ENCODE data around the gene MED13L. TPM values are rescaled to one million over a fixed set of nuclear protein-coding genes. Genes with fewer than 3 reads are reported as not detected.

Gene MED13L
- total and polyA plus RNA-seq, 2 donors (not counting 3 experiments of a cell fraction or from before 2014, with no cell fraction given) = 27.4 to 93.6 TPM

- DNase-seq (ENCODE audit: low read depth, low spot score) (no peak), FAIRE-seq (no peak)
- TF ChIP-seq JUN (IDR thresholded peaks at IDR 0.05; ENCODE audit: borderline replicate concordance, insufficient read depth, insufficient read length, low read depth) (no peak), POLR2A (IDR thresholded peaks at IDR 0.05; ENCODE audit: low read depth, low read length) (no peak), CTCF (IDR thresholded peaks at IDR 0.05; ENCODE audit: extremely low read depth in 1 of 2, insufficient read depth in 1 of 2, low read depth in 1 of 2, low read length in 2 of 2) (no peak), MYC (IDR thresholded peaks at IDR 0.05; ENCODE audit: low read depth, low read length) (no peak), FOS (IDR thresholded peaks at IDR 0.05; ENCODE audit: borderline replicate concordance, insufficient read depth, low read length) (no peak), GATA2 (IDR thresholded peaks at IDR 0.05; ENCODE audit: insufficient read depth, insufficient read length, low read depth, low read length) (no peak)
- no peak overlapping the region for H2AFZ ChIP-seq (ENCODE audit: low read depth, low read length)
- no peak overlapping the region for H3K4me3 ChIP-seq (replicated peaks in 1 of 3; ENCODE audit: insufficient read depth in 1 of 3, low read depth in 1 of 3, low read length in 3 of 3)
- ChIA-PET CTCF (interaction anchor here (0.5 to 1.9 kb wide), 2 partner anchors 10 to 121 kb away, joined by 4 to 6 read pairs; no protein-coding TSS in a partner anchor), POLR2A (no interaction called here)
- H3K36me3 ChIP-seq (ENCODE audit: control insufficient read depth in 2 of 2, extremely low read depth in 1 of 2, insufficient read depth in 2 of 2, low read length in 2 of 2) = no peaks in the 10 kb centered on the region
- no peaks in the 10 kb centered on the region for H3K79me2 ChIP-seq (ENCODE audit: control insufficient read depth, insufficient read depth, low read length)
- intact Hi-C loops (cut with micrococcal nuclease) = no loop called here
- no peaks in the 10 kb centered on the region for H3K9me1 ChIP-seq (replicated peaks; ENCODE audit: control insufficient read depth, extremely low read depth, insufficient read depth, low read length)
- dilution Hi-C loops (cut with MboI; ENCODE audit: extremely low pct_ligation_motif_present, low sequenced_read_pairs) = no loop called here
- no peak overlapping the region for H3K9ac ChIP-seq (replicated peaks; ENCODE audit: extremely low read depth, insufficient read depth, low read length)
- BruUV-seq (replicated peaks) = no TSS peak
- no peaks in the 10 kb centered on the region for H3K9me3 ChIP-seq (replicated peaks; ENCODE audit: control insufficient read depth, insufficient read depth, low read length)
- peaks cover 4% of the 10 kb centered on the region in 2 experiments for H3K27me3 ChIP-seq (ENCODE audit: control insufficient read depth in 2 of 2, insufficient read depth in 2 of 2, low read length in 2 of 2)
- no peak overlapping the region for H3K4me2 ChIP-seq (ENCODE audit: insufficient read depth, low read length)
- H3K27ac ChIP-seq (ENCODE audit: insufficient read depth, low read depth, low read length) = no peak overlapping the region
- no peaks in the 10 kb centered on the region for H3K4me1 ChIP-seq (ENCODE audit: control insufficient read depth, extremely low read depth, insufficient read depth, low read length)
- no peaks in the 10 kb centered on the region for H4K20me1 ChIP-seq (replicated peaks; ENCODE audit: control insufficient read depth, extremely low read depth, insufficient read depth, low read length)
Observed at GRCh38 chr12:116313194-116313927, 35.9 kb upstream of the MED13L start.
